H1 (cell line): ENCODE data around the gene PGAP2. TPM values are rescaled to one million over a fixed set of nuclear protein-coding genes. Genes with fewer than 3 reads are reported as not detected.

ENCODE experiments used
- JUND ChIP-seq: IDR thresholded peaks from 2 replicates; pipeline ENCODE4 v1.6.1; 2011; ENCODE audit warnings: mild to moderate bottlenecking, improper control_type of control experiment, low read length
- polyA plus RNA-seq, 7 experiments: library from polyadenylated mRNA; depleted of rRNA in 3 of 7; stranded (reverse) in 5 of 7; unstranded in 2 of 7; fragments of >200 nt in 5 of 7; fragments of 200-250 nt in 2 of 7; gene quantifications; 1 replicate in 5 of 7; 2 replicates in 1 of 7; 4 replicates in 1 of 7; pipeline versions ENCODE4 v1.2.1 to v1.2.3, GENCODE V29; 2011 to 2013; ENCODE audit warnings: missing spikeins in 2 of 7, mixed read lengths in 2 of 7
- total RNA-seq: library from RNA; stranded (reverse); fragmentation: NEBNext Ultra II Directional; extraction: Animal tissue kit (Norgen Biotek cat#: 25700); gene quantifications from 2 replicates; pipeline ENCODE4 v1.2.1, GENCODE V29; 2021

PGAP2 gene
- total and polyA plus RNA-seq, 2 of the 8 experiments (the other 6 are each of a cell fraction or from before 2014, with no cell fraction given): 56.5 to 106 TPM

DNA sequence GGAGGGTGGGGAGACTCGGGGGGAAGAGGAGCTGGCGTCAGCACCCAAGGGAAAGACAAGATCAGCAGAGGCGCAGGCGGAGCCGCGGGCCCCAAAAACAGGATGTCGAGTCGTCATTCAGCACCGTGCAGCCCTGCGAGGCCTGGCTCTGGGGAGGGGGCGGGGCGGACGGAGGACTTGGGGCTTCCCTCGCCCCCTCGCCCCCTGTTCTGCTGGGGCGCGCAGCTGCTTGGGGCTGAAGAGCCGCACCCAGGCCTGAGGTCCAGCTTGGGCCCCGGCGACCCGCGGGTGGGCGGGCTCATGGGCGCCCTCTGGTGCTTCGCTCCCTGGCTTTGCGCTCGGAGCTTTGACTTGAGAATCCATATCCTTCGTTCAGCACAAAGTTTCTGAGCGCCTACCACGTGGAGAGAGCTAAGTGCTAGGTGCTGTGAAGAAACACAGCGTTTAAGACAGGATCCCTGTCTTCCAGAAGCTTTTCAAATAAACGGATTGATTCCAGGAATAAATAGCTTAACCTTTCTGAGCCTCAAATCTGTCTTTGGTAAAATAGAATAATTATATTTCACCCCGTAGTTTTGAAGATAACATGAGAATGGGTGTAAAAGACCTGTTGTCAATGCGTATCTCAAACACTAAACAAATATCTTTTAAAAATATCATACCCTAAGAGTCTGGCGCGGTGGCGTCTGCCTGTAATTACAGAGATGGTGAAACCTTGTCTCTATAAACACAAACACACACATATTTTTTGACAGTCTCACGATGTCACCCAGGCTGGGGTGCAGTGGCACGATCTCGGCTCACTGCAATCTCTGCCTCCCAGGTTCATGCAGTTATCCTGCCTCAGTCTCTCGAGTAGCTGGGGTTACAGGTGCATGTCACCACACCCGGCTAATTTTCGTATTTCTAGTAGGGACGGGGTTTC lies 33.3 kb downstream of the PGAP2 start (continued):
- TF ChIP-seq JUND: peak; percentile 30; the same call in 1 of the 2 replicates
